DOHH2 (cell line): Measurements from ENCODE around the gene ANTKMT.

Experiments used
- H3F3A ChIP-seq: fragments of 200-600 bp; sonication (generic), shearing (Covaris generic); 2 replicates; pipeline ENCODE4 v1.6.0; 2016; ENCODE audit warnings: antibody characterized with exemption, mild to moderate bottlenecking; ENCODE audit not compliant: control insufficient read depth, insufficient read depth
- H3K27ac ChIP-seq: fragments of 200-600 bp; sonication (generic); 2 replicates; pipeline ENCODE4 v1.5.1; 2014; ENCODE audit warnings: low read depth, mild to moderate bottlenecking, low read length, moderate library complexity
- H3K27me3 ChIP-seq: fragments of 200-600 bp; sonication (generic); 2 replicates; pipeline ENCODE4 v1.6.1; 2014; ENCODE audit warnings: mild to moderate bottlenecking, low read length, mixed read lengths; ENCODE audit not compliant: control insufficient read depth
- H3K36me3 ChIP-seq: fragments of 200-600 bp; sonication (generic); 2 replicates; pipeline ENCODE4 v1.6.1; 2014; ENCODE audit warnings: mild to moderate bottlenecking, low read length, moderate library complexity, mixed read lengths; ENCODE audit not compliant: control insufficient read depth
- H3K4me1 ChIP-seq: fragments of 200-600 bp; sonication (generic); 2 replicates; pipeline ENCODE4 v1.6.1; 2014; ENCODE audit warnings: mild to moderate bottlenecking, low read length, mixed read lengths; ENCODE audit not compliant: control insufficient read depth
- H3K4me2 ChIP-seq: fragments of 200-600 bp; sonication (generic); 2 replicates; pipeline ENCODE4 v1.6.0; 2014; ENCODE audit warnings: mild to moderate bottlenecking, low read length, moderate library complexity
- H3K4me3 ChIP-seq: fragments of 200-600 bp; sonication (generic); 2 replicates; pipeline ENCODE4 v1.5.1; 2014; ENCODE audit warnings: mild to moderate bottlenecking, low read length, mixed read lengths
- H3K79me2 ChIP-seq: fragments of 200-600 bp; sonication (generic); 2 replicates; pipeline ENCODE4 v1.6.1; 2014; ENCODE audit warnings: mild to moderate bottlenecking, low read length, mixed read lengths; ENCODE audit not compliant: control insufficient read depth
- H3K9me2 ChIP-seq: fragments of 200-600 bp; sonication (generic); replicated peaks from 2 replicates; pipeline ENCODE4 v1.6.1; 2014; ENCODE audit warnings: mild to moderate bottlenecking, low read length, mixed read lengths; ENCODE audit not compliant: control insufficient read depth
- H3K9me3 ChIP-seq: fragments of 200-600 bp; sonication (generic); 2 replicates; pipeline ENCODE4 v1.6.1; 2014; ENCODE audit warnings: antibody characterized with exemption, low read length, mixed read lengths; ENCODE audit not compliant: control insufficient read depth, insufficient read depth
- H4K20me1 ChIP-seq: fragments of 200-600 bp; sonication (generic); 2 replicates; pipeline ENCODE4 v1.6.0; 2014; ENCODE audit warnings: low read depth, mild to moderate bottlenecking, antibody characterized with exemption, low read length, moderate library complexity; ENCODE audit not compliant: control insufficient read depth, insufficient read depth
- CTCF ChIP-seq: fragments of 200-600 bp; sonication (generic); IDR thresholded peaks from one replicate; pipeline ENCODE4 v1.5.1; 2014; ENCODE audit warnings: antibody characterized with exemption, mild to moderate bottlenecking, low read depth, low read length; ENCODE audit not compliant: poor library complexity, severe bottlenecking
- EZH2phosphoT487 ChIP-seq: fragments of 200-600 bp; sonication (generic); IDR thresholded peaks from 2 replicates; pipeline ENCODE4 v1.6.1; 2017; ENCODE audit warnings: borderline replicate concordance, mild to moderate bottlenecking, antibody characterized with exemption, low read length, moderate library complexity, mixed read lengths

ANTKMT gene

GRCh38 chr16:769184-769784, 48.3 kb downstream of the ANTKMT start:
- Histone ChIP-seq H3K79me2 (no peaks in the 10 kb centered on the region), H3K36me3 (no peaks in the 10 kb centered on the region), H3K9me3 (no peaks in the 10 kb centered on the region), H4K20me1 (no peaks in the 10 kb centered on the region), H3K4me1 (no peaks in the 10 kb centered on the region), H3K27ac (no peak overlapping the region), H3K4me2 (no peak overlapping the region), H3F3A (no peaks in the 10 kb centered on the region), H3K4me3 (no peak overlapping the region), H3K27me3 (no peaks in the 10 kb centered on the region), H3K9me2 (no peaks in the 10 kb centered on the region)
- no peak for TF ChIP-seq CTCF
- no peak for TF ChIP-seq EZH2phosphoT487

GRCh38 chr16:769934-770333, 49.0 kb downstream of the ANTKMT start:
- H3K9me3 ChIP-seq = no peaks in the 10 kb centered on the region
- H3K36me3 ChIP-seq = no peaks in the 10 kb centered on the region
- TF ChIP-seq CTCF = no peak
- no peak for TF ChIP-seq EZH2phosphoT487
- H3K4me2 ChIP-seq = no peak overlapping the region
- H3F3A ChIP-seq = no peaks in the 10 kb centered on the region
- no peak overlapping the region for H3K4me3 ChIP-seq
- H3K27me3 ChIP-seq = no peaks in the 10 kb centered on the region
- no peaks in the 10 kb centered on the region for H3K9me2 ChIP-seq
- no peaks in the 10 kb centered on the region for H3K4me1 ChIP-seq
- H4K20me1 ChIP-seq = no peaks in the 10 kb centered on the region
- no peaks in the 10 kb centered on the region for H3K79me2 ChIP-seq
- no peak overlapping the region for H3K27ac ChIP-seq

GRCh38 chr16:770411-770810, 49.5 kb downstream of the ANTKMT start:
- Histone ChIP-seq H3K27me3 (no peaks in the 10 kb centered on the region), H3K4me3 (no peak overlapping the region), H3F3A (no peaks in the 10 kb centered on the region), H3K36me3 (no peaks in the 10 kb centered on the region), H3K9me3 (no peaks in the 10 kb centered on the region), H3K79me2 (no peaks in the 10 kb centered on the region), H3K9me2 (no peaks in the 10 kb centered on the region), H3K4me1 (no peaks in the 10 kb centered on the region), H3K27ac (no peak overlapping the region), H3K4me2 (no peak overlapping the region), H4K20me1 (no peaks in the 10 kb centered on the region)
- no peak for TF ChIP-seq EZH2phosphoT487
